Measurements from ENCODE around the gene R3HDML. TPM values are rescaled to one million over a fixed set of nuclear protein-coding genes. Genes with fewer than 3 reads are reported as not detected.

Gene R3HDML
- total and polyA plus RNA-seq, 4 donors = not detected

- ATAC-seq (ENCODE audit: low FRiP score) (no peak), DNase-seq (no peak)
- intact Hi-C loops (cut with DNase I) = no loop called here
- H3K36me3 ChIP-seq (ENCODE audit: control insufficient read depth in 1 of 2, insufficient read depth in 2 of 2, low read length in 1 of 2) = no peaks in the 10 kb centered on the region
- H3K4me1 ChIP-seq (ENCODE audit: control insufficient read depth in 1 of 2, insufficient read depth in 2 of 2, low read length in 2 of 2) = no peaks in the 10 kb centered on the region
- no peaks in the 10 kb centered on the region for H3K9me3 ChIP-seq (ENCODE audit: control insufficient read depth, low read length)
- H3K27ac ChIP-seq (ENCODE audit: low read depth in 1 of 2, low read length in 2 of 2) = no peak overlapping the region
- 84 to 87% methylated on average over 6 of the region's 6 CpGs for WGBS, 2 donors
- H3K4me3 ChIP-seq (ENCODE audit: low read length in 2 of 2) = no peak overlapping the region
- H3K27me3 ChIP-seq (ENCODE audit: control insufficient read depth in 1 of 2, insufficient read depth in 2 of 2, low read length in 1 of 2) = no peaks in the 10 kb centered on the region
Measured at GRCh38 chr20:44364780-44365179, 27.9 kb downstream of the R3HDML start.

DNA sequence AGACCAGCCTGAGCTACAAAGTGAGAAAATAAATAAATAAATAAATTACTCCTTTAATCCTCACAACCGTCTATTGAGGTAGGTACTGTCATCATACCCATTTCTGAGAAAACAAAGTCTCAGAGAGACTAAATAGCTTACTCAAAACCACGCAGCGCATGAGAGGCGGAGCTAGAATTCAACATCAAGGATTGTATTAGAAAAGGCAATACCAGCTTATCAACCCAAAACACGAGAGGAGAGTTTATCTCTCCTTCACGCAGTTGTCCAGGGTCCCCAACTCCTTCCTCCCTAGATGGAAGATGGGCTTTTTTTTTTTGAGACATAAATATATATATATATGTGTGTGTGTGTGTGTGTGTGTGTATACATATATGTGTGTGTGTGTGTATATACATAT is 30.9 kb downstream of the R3HDML start:
- Histone ChIP-seq H3K4me1 (ENCODE audit: control insufficient read depth in 1 of 2, insufficient read depth in 2 of 2, low read length in 2 of 2) (no peaks in the 10 kb centered on the region), H3K9me3 (ENCODE audit: control insufficient read depth, low read length) (no peaks in the 10 kb centered on the region), H3K27me3 (ENCODE audit: control insufficient read depth in 1 of 2, insufficient read depth in 2 of 2, low read length in 1 of 2) (no peaks in the 10 kb centered on the region), H3K4me3 (ENCODE audit: low read length in 2 of 2) (no peak overlapping the region), H3K36me3 (ENCODE audit: control insufficient read depth in 1 of 2, insufficient read depth in 2 of 2, low read length in 1 of 2) (no peaks in the 10 kb centered on the region), H3K27ac (ENCODE audit: low read depth in 1 of 2, low read length in 2 of 2) (no peak overlapping the region)
- DNase-seq (no peak), ATAC-seq (ENCODE audit: low FRiP score) (no peak)
- intact Hi-C loops (cut with DNase I) = no loop called here
- 94 to 96% methylated on average over 6 of the region's 6 CpGs for WGBS, 2 donors

DNA sequence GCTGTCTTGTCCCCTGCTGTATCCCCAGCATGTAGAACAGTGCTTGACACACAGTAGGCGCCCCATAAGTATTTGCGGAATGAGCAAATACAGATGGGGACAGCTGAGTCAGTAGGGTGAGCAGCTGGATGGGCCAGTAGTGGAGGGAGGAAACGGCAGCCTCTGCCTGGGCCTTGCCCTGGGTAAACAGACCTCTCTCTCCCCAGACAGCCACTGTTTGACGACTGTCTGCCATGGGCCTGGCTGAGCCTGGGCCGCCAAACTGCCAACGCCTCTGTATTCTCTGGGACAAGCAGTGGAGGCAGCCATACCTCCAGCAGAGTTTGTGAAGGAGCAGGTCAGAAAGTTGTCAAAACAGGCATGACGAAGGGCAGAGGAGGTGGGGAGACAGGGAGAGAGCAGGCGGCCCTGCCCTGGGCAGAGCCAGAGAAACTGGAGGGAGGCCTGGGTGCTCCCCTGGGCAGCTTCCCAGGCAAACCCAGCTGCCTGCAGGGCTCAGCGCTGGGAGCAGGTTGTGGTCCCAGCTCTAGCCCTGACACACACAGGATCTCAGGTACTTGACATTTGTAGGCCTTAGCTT is 33.9 kb downstream of the R3HDML start:
- Histone ChIP-seq H3K36me3 (ENCODE audit: control insufficient read depth in 1 of 2, insufficient read depth in 2 of 2, low read length in 1 of 2) (no peaks in the 10 kb centered on the region), H3K27ac (ENCODE audit: low read depth in 1 of 2, low read length in 2 of 2) (no peak overlapping the region), H3K27me3 (ENCODE audit: control insufficient read depth in 1 of 2, insufficient read depth in 2 of 2, low read length in 1 of 2) (no peaks in the 10 kb centered on the region), H3K9me3 (ENCODE audit: control insufficient read depth, low read length) (no peaks in the 10 kb centered on the region), H3K4me1 (ENCODE audit: control insufficient read depth in 1 of 2, insufficient read depth in 2 of 2, low read length in 2 of 2) (no peaks in the 10 kb centered on the region), H3K4me3 (ENCODE audit: low read length in 2 of 2) (no peak overlapping the region)
- ATAC-seq (ENCODE audit: low FRiP score) (no peak), DNase-seq (no peak)
- intact Hi-C loops (cut with DNase I) = no loop called here
- WGBS, 2 donors = 56 to 62% methylated on average over 9 of the region's 9 CpGs

GRCh38 chr20:44382641-44383040 is 45.8 kb downstream of the R3HDML start:
- H3K4me3 ChIP-seq (ENCODE audit: low read length in 2 of 2) = no peak overlapping the region
- no peaks in the 10 kb centered on the region for H3K27me3 ChIP-seq (ENCODE audit: control insufficient read depth in 1 of 2, insufficient read depth in 2 of 2, low read length in 1 of 2)
- DNase-seq (no peak), ATAC-seq (ENCODE audit: low FRiP score) (no peak)
- H3K36me3 ChIP-seq (ENCODE audit: control insufficient read depth in 1 of 2, insufficient read depth in 2 of 2, low read length in 1 of 2) = no peaks in the 10 kb centered on the region
- H3K27ac ChIP-seq (ENCODE audit: low read depth in 1 of 2, low read length in 2 of 2) = no peak overlapping the region
- intact Hi-C loops (cut with DNase I) = loop anchor here (5.0 to 10.0 kb wide), 2 partner anchors 230 to 352 kb away; no protein-coding TSS in a partner anchor
- no peaks in the 10 kb centered on the region for H3K9me3 ChIP-seq (ENCODE audit: control insufficient read depth, low read length)
- WGBS, 2 donors = 56 to 59% methylated on average over 2 of the region's 2 CpGs
- H3K4me1 ChIP-seq (ENCODE audit: control insufficient read depth in 1 of 2, insufficient read depth in 2 of 2, low read length in 2 of 2) = no peaks in the 10 kb centered on the region

- no peaks in the 10 kb centered on the region for H3K4me1 ChIP-seq (ENCODE audit: control insufficient read depth in 1 of 2, insufficient read depth in 2 of 2, low read length in 2 of 2)
- H3K27ac ChIP-seq (ENCODE audit: low read depth in 1 of 2, low read length in 2 of 2) = no peak overlapping the region
- no peaks in the 10 kb centered on the region for H3K36me3 ChIP-seq (ENCODE audit: control insufficient read depth in 1 of 2, insufficient read depth in 2 of 2, low read length in 1 of 2)
- intact Hi-C loops (cut with DNase I) = loop anchor here (2.0 to 10.0 kb wide), 4 partner anchors 167 to 350 kb away; no protein-coding TSS in a partner anchor
- H3K4me3 ChIP-seq (ENCODE audit: low read length in 2 of 2) = no peak overlapping the region
- ATAC-seq (ENCODE audit: low FRiP score) (peak; percentile 76), DNase-seq (peak; percentile 86 to 94)
- H3K9me3 ChIP-seq (ENCODE audit: control insufficient read depth, low read length) = no peaks in the 10 kb centered on the region
- 17 to 19% methylated on average over 9 of the region's 9 CpGs for WGBS, 2 donors
- H3K27me3 ChIP-seq (ENCODE audit: control insufficient read depth in 1 of 2, insufficient read depth in 2 of 2, low read length in 1 of 2) = no peaks in the 10 kb centered on the region
Measured at GRCh38 chr20:44384423-44385027, 47.7 kb downstream of the R3HDML start.

GRCh38 chr20:44388466-44389023 is 51.7 kb downstream of the R3HDML start:
- ATAC-seq (ENCODE audit: low FRiP score) (peak; percentile 68), DNase-seq (peak; percentile 70 to 88)
- intact Hi-C loops (cut with DNase I) = loop anchor here in 1 of 2 donors (2.0 to 10.0 kb wide), 3 partner anchors 171 to 346 kb away; no protein-coding TSS in a partner anchor
- no peaks in the 10 kb centered on the region for H3K4me1 ChIP-seq (ENCODE audit: control insufficient read depth in 1 of 2, insufficient read depth in 2 of 2, low read length in 2 of 2)
- no peaks in the 10 kb centered on the region for H3K36me3 ChIP-seq (ENCODE audit: control insufficient read depth in 1 of 2, insufficient read depth in 2 of 2, low read length in 1 of 2)
- no peak overlapping the region for H3K4me3 ChIP-seq (ENCODE audit: low read length in 2 of 2)
- H3K9me3 ChIP-seq (ENCODE audit: control insufficient read depth, low read length) = no peaks in the 10 kb centered on the region
- H3K27me3 ChIP-seq (ENCODE audit: control insufficient read depth in 1 of 2, insufficient read depth in 2 of 2, low read length in 1 of 2) = no peaks in the 10 kb centered on the region
- WGBS, 2 donors = 3 to 4% methylated on average over 21 to 29 of the region's 29 CpGs
- no peak overlapping the region for H3K27ac ChIP-seq (ENCODE audit: low read depth in 1 of 2, low read length in 2 of 2)

GRCh38 chr20:44389871-44390270 is 53.0 kb downstream of the R3HDML start:
- intact Hi-C loops (cut with DNase I) = loop anchor here in 1 of 2 donors (2.0 to 10.0 kb wide), 3 partner anchors 173 to 345 kb away; no protein-coding TSS in a partner anchor
- Histone ChIP-seq H3K27me3 (ENCODE audit: control insufficient read depth in 1 of 2, insufficient read depth in 2 of 2, low read length in 1 of 2) (no peaks in the 10 kb centered on the region), H3K27ac (ENCODE audit: low read depth in 1 of 2, low read length in 2 of 2) (no peak overlapping the region), H3K36me3 (ENCODE audit: control insufficient read depth in 1 of 2, insufficient read depth in 2 of 2, low read length in 1 of 2) (no peaks in the 10 kb centered on the region), H3K4me3 (ENCODE audit: low read length in 2 of 2) (no peak overlapping the region), H3K9me3 (ENCODE audit: control insufficient read depth, low read length) (no peaks in the 10 kb centered on the region), H3K4me1 (ENCODE audit: control insufficient read depth in 1 of 2, insufficient read depth in 2 of 2, low read length in 2 of 2) (no peaks in the 10 kb centered on the region)
- ATAC-seq (ENCODE audit: low FRiP score) (no peak), DNase-seq (no peak)
- 72 to 75% methylated on average over 6 of the region's 6 CpGs for WGBS, 2 donors

GRCh38 chr20:44390280-44390679 is 53.4 kb downstream of the R3HDML start:
- H3K9me3 ChIP-seq (ENCODE audit: control insufficient read depth, low read length) = no peaks in the 10 kb centered on the region
- ATAC-seq (ENCODE audit: low FRiP score) (no peak), DNase-seq (no peak)
- H3K4me1 ChIP-seq (ENCODE audit: control insufficient read depth in 1 of 2, insufficient read depth in 2 of 2, low read length in 2 of 2) = no peaks in the 10 kb centered on the region
- H3K27ac ChIP-seq (ENCODE audit: low read depth in 1 of 2, low read length in 2 of 2) = no peak overlapping the region
- no peaks in the 10 kb centered on the region for H3K27me3 ChIP-seq (ENCODE audit: control insufficient read depth in 1 of 2, insufficient read depth in 2 of 2, low read length in 1 of 2)
- no peak overlapping the region for H3K4me3 ChIP-seq (ENCODE audit: low read length in 2 of 2)
- WGBS, 2 donors = 75 to 80% methylated on average over 5 of the region's 5 CpGs
- intact Hi-C loops (cut with DNase I) = no loop called here
- no peaks in the 10 kb centered on the region for H3K36me3 ChIP-seq (ENCODE audit: control insufficient read depth in 1 of 2, insufficient read depth in 2 of 2, low read length in 1 of 2)

Data from aorta (tissue), 5 donors.